Measurements from ENCODE around the gene MAP2K3.
"Not testable (repeated sequence)": the region's sequence is repeated elsewhere in the genome, so short reads cannot be mapped to it uniquely, and the experiment has no call there.

Gene MAP2K3

DNA sequence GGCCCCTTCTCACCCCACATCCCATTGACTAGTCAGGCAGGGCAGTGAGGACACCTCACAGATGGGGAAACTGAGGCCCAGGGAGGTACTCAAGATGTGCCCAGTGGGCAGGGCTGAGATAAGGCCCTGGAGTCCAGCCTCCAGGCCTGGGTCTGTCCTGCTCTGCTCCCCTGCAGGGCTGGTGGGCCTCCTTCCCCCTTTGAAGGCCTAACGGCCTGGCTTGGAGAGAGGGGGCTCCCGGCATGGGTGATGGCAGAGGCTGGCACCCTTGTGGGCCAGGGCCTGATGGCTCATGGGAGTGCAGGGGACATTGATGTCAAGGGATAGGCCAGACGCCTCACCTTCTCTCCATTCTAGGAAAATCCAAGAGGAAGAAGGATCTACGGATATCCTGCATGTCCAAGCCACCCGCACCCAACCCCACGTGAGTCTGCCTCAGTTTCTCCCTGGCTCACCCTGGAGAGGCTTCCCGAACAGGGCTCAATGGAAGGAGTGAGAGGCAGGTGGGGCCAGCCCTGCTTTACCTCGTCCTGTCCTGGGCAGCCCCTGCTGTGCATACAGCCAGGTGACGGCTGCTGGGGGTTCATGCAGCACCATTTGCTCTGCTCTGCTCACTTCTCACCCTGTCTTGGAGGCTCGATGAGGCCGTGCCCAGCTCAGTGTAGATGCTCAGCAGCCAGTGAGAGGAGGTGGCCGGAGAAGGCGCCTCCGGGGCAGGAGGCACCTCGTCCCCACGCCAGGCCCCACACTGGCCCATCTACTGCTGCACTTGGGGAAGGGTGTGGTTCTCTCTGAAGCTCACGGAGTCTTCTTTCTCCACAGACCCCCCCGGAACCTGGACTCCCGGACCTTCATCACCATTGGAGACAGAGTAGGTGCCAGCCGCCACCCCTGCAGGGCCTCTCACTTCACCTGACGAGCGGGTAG lies 13.8 kb downstream of the MAP2K3 start:
- no peak for DNase-seq

DNA sequence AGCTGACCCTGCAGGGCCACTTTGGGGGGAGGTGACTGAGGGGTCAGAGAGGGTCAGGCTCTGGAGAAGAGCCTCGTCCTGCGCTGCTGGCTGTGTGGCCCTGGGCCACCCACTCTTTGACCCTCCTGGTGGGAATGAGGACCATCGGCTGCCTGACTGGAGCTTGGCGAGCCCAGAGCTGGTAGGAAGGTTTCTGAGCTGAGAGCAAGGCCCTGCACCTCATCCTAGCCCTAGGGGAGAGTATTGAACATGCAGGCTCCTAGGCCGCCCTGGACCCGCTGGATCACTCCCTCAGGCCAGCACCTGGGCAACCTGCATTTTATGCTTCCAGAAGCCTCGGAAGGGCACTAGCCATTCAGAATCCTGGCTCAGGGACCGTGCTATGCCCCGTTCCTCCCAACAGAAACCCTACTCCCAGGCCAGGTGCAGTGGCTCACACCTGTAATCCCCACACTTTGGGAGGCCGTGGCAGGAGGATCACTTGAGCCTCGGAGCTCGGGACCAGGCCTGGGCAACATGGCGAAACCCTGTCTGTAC lies 14.5 kb downstream of the MAP2K3 start:
- no peak for DNase-seq

DNA sequence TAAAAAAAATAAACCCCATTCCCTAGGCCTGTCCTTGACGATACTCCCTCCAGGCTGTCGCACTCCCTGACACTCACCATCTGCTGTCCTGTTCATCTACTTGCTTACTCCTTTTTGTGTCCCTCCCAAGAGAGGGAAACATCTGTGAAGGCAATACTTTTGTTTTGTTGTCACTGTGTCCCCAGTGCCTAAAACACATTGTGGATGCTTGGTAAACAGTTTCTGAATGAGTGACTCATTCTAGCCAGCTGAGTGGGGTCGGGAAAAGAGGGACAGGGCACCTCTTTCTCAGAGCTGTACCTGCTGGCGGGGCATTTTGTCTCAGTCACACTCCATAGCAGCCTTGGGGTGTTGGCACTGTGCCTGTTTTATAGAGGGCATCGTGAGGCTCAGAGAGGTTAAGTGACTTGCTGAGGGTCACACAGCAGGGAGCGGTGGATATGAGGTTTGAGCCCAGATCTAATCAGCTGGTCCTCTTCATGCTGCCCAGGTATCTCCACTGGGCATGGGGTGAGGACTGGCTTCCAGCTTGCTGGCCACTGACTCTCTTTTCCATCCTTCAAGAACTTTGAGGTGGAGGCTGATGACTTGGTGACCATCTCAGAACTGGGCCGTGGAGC lies 15.6 kb downstream of the MAP2K3 start:
- no peak for DNase-seq

DNA sequence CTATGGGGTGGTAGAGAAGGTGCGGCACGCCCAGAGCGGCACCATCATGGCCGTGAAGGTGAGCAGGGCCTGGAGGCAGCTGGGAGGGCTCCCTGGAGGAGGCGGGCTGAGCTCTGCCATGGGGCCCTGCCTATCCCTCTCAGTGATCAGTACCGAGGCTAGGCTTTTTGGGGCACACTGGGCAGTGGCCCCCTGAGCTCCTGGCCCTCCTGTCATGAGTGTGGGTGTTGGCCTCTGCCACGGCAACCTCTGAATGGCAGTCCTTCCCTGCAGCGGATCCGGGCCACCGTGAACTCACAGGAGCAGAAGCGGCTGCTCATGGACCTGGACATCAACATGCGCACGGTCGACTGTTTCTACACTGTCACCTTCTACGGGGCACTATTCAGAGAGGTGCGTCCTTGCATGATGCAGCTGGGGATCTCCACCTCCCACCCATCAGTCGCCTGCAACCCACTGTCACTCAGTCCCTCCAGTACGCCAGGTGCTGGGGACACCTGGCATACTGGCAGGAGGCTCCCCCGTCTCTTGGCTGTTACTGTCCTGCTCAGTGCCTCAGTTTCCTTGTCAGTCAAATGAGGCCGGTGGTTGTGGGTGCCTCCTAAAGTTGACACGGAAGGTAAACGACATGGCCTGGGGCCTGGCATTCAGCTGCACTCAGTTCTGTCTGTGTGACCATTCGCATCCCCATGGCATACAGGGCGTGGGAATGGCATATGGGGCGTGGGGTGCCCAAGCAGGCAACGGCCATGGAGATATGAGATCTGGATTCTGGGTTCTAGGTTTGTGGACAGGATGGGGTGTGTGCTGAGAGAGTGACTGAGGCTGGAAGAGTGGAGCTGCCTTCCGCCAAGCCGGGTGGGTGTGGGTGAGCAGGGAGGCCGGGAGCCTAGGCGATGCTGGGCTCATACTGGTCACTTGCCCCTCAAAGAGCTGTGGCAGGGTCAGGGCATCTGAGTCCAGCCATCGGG lies 16.4 kb downstream of the MAP2K3 start:
- DNase-seq: no peak

DNA sequence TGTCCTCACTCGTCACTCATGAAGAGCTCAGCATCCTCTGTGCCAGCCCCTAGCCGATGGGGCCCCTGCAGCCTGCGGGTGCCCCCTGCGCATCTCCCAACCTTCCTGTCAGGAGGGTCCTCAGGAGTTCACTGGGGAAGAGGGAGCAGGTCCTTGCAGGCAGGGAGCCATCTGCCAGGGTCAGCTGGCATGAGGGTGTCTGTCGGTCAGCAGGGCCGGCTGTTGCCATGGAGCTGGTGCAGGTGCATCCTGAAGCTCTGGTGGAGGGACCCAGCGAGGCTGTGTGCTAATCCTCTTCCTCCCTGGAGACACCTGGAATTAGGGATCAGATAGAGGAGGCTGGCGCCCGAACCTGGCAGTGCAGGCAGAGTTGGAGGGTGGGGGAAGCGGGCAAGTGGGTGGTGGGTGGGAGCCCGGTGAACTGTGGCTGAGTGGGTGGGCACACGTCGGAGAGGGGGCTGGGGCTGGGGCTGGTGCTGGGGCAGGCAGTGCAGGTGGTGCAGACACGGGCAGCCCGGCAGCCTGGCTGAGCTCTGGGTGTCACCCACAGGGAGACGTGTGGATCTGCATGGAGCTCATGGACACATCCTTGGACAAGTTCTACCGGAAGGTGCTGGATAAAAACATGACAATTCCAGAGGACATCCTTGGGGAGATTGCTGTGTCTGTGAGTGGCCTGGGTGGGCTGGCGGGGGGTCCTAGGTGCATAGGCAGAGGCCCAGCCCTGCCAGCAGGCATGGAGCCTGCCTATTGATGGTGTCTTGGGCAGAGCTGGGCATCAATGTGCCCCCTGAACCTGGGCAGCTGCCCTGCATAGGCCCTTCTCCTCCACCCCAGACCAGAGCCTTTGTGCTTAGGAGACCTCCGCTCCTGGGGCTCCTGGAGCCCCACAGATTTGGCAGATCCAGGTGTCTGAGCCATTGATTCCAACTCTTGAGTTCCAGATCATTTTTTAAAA lies 17.4 kb downstream of the MAP2K3 start:
- no peak for DNase-seq

DNA sequence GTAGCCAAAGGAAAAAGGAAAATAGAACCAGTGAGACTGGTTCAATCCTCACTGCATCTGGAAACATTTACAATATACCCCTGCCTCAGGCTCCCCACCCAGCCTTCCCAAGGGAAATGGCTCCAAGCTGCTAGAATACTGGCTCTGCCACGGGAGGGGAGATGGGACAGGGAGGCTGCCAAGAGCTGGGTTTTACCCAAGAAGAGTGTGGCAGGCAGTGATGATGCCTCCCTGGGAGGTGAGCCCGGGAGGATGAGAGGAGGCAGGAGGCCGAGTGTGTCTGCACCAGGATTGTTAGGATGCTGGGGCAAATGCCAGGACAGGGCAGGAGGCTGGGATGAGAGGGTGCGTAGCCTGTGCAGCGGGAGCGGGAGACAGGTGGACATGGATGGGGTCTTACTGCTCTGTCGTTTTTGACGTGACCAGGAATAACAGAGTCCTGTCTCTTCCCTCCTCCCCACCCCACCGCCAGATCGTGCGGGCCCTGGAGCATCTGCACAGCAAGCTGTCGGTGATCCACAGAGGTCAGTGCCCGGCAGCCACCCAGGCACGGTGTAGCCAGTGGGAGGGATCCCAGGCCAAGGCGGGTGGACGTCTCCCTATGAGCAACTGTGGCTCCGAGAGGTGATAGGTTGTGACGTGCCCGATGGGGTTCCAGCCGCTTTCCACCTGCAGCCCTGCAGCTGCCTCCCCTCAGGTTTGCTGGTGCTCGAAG lies 18.4 kb downstream of the MAP2K3 start:
- DNase-seq: no peak

DNA sequence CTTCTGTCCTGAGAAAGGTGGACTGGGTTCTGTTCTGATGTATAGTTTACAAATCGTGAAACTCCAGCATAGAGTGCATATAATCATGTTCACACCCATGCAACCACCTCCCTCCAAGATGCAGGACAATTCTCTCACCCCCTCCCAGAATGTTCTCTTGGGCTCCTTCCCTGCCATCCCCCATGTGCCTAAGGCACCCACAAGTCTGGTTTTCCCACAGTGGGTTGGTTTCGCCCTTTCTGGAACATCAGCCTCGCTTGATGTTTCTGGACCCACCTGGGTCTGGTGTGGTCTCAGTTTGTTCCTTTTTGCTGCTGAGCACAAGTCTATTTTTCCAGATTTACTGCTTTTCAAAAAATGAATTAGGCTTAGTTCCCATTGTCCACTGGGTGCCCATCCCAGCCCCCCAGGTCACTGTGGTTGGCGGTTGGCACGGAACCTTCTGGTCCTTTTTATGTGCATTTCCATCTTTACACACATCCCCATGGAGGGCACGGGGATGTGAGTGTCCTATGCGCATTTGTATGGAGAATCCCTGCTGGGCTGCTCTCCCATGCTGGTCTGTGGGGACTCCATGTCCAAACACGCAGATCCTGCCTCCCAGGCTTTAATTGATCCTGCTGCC lies 19.0 kb downstream of the MAP2K3 start:
- no peak for DNase-seq

DNA sequence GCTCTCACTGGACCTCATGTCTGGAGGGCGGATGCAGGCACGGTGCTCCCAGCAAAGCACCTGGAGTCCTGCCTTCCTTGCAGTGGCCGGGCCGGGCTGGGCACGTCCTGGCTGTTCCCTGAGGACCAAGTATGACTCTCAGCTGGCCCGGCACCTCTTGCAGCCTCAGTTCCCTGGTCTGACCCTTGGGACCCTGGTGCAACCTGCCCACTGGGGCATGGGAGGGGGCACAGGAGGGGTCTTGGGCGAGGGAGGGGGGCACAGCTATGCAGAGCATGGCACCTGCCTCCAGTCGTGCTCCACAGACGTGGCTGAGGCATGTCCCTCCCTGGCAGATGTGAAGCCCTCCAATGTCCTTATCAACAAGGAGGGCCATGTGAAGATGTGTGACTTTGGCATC lies 19.6 kb downstream of the MAP2K3 start:
- DNase-seq: no peak

DNA sequence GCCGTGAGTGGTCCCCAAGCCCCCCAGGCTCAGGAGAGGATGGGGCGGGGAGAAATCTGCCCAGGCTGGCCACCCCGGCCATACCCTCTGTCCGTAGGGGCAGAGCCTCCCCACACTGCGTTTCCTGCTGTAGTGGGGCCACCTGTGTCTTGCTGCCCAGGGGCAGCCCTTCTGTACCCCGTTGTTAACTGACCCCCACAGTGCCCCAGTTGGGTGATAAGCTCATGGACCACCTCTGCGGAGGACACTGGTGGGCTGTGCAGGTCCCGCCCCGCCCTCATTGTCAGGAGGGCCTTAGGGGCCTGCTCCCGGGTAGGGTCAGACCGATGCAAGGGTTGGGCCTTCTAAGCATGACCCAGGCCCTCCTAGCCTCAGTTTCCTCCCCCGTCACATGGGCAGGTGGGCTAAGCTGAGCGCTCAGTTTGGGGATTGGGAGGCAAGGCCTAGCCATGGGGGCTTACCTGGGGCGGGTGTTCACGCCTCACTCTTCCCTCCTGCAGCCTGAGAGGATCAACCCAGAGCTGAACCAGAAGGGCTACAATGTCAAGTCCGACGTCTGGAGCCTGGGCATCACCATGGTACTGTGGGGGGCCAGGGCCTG lies 20.1 kb downstream of the MAP2K3 start:
- DNase-seq: peak; percentile 6

DNA sequence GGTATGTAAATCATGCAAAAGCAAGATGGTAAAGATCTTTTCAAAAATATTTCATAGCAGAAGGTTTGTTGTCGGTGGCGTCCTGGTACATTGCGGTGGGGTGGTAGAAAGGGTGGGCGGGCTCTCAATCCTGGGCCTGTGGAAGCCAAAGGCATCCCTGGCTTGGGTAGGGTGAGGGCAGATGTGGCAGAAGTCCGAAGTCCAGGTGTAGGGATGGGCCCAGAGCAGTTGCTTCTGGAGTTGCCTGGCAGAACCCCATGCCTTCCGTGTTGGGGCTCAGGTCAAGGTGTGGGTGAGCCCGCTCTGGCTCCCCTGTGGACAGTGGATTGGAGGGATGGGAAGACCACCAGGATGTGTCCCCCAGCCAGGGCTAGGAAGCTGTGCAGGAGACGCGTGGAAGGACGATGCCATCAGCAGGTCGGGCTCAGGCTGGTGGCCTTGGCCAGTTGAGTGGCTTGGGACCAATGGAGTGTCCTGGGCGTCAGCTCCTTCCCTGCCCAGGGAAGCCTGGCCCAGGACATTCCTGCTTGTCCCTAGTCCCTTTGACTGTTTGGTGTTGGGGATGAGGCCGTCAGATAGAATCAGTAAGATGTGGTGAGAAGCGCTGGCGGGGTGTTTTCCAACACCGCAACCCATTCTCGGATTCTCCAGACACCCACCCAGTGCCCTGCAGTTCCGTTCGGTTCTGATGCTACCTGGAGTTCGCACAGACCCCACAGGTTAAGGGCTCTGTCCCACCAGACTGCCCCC lies 21.1 kb downstream of the MAP2K3 start:
- DNase-seq: peak; percentile 6

DNA sequence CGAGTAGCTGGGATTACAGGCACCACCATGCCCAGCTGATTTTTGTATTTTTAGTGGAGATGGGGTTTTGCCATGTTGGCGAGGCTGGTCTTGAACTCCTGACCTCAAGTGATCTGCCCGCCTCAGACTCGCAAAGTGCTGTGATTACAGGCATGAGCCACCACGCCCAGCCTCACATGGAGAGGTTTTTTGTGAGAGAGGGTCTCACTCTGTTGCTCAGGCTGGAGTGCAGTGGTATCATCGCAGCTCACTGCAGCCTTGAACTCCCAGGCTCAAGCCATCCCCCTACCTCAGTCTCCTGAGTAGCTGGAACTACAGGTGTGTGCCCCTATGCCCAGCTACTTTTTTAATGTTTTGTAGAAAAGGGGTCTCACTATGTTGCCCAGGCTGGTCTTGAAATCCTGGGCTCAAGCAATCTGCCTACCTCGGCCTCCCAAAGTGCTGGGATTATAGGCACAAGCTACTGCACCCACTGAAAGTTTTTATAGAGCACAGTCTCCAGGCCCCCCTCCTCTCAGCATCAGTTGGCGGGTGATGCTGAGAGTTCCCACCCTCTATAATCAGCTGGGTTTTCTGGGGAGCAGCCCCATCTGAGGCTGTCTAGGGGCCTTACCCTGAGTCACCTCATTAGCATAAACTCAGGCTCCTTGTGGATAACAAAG lies 22.2 kb downstream of the MAP2K3 start:
- peak; percentile 7 for DNase-seq

DNA sequence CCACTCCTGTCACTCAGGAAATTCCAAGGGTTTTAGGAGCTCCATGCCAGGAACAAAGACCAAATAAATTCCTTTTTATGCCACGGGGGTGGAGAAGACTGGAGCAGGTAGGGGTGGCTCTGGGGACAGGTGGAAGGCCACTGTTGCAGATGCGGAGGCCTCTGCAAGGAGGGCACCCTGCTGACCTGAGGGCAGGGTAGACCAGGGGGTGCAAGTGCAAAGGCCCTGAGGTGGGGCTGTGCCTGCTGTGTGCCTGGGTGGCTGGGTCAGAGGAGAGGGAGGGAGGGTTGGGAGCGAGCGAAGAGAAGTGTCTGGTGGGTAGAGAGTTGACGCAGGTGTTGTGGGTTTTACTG lies 22.7 kb downstream of the MAP2K3 start:
- DNase-seq: not testable (repeated sequence)

DNA sequence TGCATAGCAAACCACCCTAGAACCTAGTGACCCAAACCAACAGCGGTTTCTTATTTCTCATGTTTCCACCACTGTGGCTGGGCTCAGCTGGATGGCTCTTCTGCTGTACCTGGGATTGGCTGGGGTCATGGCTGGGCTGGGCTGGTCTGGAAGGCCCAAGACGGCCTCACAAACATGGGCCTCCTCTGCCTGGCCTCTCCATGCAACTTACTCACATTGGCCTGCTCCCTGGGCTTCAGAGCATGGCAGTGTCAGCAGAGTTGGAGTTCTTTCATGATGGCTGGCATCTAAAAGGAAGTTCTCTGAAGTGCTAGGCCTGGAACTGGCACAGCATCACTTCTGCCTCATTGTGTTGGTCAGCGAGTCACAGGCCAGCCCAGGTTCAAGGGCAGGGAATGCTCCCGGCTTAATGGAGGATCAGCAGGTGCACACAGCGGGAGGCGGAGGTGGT lies 24.4 kb downstream of the MAP2K3 start:
- peak; percentile 6 for DNase-seq

DNA sequence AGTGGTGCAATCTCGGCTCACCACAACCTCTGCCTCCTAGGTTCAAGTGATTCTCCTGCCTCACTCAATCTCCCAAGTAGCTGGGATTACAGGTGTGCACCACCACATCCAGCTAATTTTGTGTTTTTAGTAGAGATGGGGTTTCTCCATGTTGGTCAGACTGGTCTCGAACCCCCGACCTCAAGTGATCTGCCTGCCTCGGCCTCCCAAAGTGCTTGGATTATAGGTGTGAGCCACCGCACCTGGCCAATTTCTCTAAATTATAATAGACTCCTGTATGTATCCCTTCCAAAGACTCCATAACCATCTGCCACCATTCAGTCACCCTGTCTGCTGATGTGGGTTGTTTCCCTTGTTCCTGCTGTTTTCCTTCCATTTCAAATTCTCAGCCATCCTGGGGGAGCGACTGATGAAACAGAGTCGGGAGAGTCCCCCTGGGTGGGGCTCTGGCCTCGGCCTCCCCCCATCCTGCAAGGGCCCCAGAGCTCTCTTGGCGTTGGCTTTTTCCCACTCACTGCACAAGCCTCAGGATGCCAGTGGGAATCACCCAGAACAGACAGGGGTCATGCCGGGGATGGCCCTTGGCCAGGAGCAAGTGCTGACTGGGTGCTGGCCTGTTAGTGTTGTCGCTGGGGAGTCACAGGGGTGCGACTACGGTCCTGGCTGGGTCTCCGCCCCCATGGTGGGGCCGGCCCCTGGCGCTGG lies 25.7 kb downstream of the MAP2K3 start:
- DNase-seq: not testable (repeated sequence)

DNA sequence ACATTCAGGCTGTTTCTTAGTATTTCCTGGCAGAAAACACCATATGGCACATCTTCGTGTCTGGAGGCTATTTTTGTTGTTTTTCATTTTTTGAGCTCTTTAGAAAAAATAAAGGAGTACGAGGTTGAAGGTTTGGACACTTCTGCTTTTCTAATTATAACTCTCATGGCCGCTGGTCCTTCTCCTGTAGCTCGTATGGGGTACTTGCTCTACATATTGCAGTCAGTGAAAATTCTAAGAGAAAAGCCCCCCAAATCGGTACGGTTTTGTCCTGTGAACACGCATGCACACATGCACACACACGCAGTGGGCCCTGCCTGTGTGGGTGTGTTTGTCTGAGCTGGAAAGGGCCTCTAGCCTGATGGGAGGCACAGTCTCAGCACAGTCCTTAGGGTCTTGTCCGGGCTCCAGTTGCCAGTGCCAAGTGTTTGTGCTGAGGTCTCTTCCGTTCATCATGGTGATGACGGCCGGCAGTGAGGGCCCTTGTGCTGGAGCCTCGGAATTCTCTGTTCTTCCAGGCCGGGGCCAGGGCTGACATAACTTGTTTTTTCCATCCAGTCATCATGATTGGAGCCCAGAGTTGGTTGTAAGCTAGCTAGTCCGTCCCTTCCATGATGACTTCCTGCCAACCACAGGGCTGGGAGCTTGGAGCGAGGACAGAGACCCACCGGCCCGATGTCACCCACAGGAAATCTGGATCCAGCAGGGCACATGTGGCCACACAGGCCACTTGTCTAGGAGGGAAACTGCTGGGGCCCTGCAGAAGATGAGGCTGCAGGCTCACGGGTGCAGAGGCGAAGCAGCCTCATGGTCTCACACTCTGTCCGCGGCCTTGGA lies 26.5 kb downstream of the MAP2K3 start:
- not testable (repeated sequence) for DNase-seq

DNA sequence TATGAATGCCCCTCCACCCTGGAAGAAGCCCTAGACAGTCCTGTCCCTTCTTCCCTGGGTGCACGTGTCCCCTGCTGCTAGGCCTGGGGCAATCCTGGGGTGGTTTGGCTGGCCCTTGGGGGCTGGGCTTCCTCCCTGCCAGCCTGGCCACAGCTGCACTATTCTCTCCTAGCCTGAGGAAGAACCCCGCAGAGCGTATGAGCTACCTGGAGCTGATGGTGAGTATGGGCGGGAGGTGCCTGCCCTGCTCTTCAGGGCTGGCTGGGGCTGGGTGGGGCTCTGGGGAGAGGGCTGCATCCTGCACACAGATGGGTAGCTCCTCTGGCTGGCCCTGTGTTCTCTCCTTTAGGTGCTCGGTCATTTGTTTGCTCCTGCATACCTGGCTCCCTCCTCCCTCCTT lies 28.8 kb downstream of the MAP2K3 start:
- peak; percentile 6 for DNase-seq

DNA sequence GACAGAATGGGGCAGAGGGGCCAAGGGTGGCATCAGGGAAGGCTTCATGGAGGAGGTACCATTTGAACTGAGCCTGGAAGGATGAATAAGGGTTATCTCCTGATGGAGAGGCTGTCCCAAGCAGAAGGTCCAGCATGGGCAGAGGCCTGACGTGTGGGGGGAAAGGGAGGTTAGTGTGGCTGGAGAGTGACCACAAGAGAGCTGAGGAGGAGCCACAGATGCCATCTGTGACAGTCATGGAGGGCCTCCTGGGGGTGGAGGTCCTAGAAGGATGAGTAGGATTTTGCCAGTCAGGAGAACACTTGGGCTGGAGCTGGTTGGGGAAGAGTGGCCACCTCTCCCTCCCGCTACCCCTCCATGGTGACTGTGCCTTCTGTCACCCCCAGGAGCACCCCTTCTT lies 29.2 kb downstream of the MAP2K3 start:
- not testable (repeated sequence) for DNase-seq

Data from activated CD4-positive, alpha-beta T cell treated with anti-CD3 and anti-CD28 coated beads for 1 hour (primary cell).